Measurements from ENCODE around the gene SUCLG2. TPM values are rescaled to one million over a fixed set of nuclear protein-coding genes. Genes with fewer than 3 reads are reported as not detected.
A peak's percentile ranks its signal among the peaks of the same experiment; 100 is the strongest.

The SUCLG2 gene
- total RNA-seq, 1 donor from 2014 or later, result 63.6 TPM

- no peaks in the 10 kb centered on the region for H3K4me1 ChIP-seq
- peaks cover 13% of the 10 kb centered on the region for H3K36me3 Mint-ChIP-seq
- no peak overlapping the region for H3K9ac ChIP-seq
- no peaks in the 10 kb centered on the region for H3K9me3 ChIP-seq (ENCODE audit: low read depth)
- no peaks in the 10 kb centered on the region for H3K27me3 Mint-ChIP-seq (ENCODE audit: insufficient read depth, low read depth)
- H3K4me2 ChIP-seq, result no peak overlapping the region
- H3K27ac Mint-ChIP-seq, result no peak overlapping the region
- no peaks in the 10 kb centered on the region for H3K79me2 ChIP-seq (ENCODE audit: low read depth)
- H3K27ac ChIP-seq, result no peak overlapping the region
- TF ChIP-seq EZH2phosphoT487 (IDR thresholded peaks at IDR 0.05), result no peak
- no peak for TF ChIP-seq EZH2 (IDR thresholded peaks at IDR 0.05)
- TF ChIP-seq CTCF (IDR thresholded peaks at IDR 0.05), result no peak
- no peaks in the 10 kb centered on the region for H3K9me3 Mint-ChIP-seq
- H3K36me3 ChIP-seq, result no peaks in the 10 kb centered on the region
- H3K4me3 Mint-ChIP-seq, result no peak overlapping the region
- no peaks in the 10 kb centered on the region for H4K20me1 ChIP-seq (ENCODE audit: low read depth)
- no peaks in the 10 kb centered on the region for H3K27me3 ChIP-seq
- no peak overlapping the region for H2AFZ ChIP-seq (replicated peaks)
- H3K4me1 Mint-ChIP-seq, result peaks cover 9% of the 10 kb centered on the region
- no peak overlapping the region for H3K4me3 ChIP-seq
- DNase-seq (ENCODE audit: low spot score), result no peak
- no peaks in the 10 kb centered on the region for H3F3A ChIP-seq (ENCODE audit: low read depth)
Observed at GRCh38 chr3:67507584-67507983, 146.8 kb downstream of the SUCLG2 start.

DNA sequence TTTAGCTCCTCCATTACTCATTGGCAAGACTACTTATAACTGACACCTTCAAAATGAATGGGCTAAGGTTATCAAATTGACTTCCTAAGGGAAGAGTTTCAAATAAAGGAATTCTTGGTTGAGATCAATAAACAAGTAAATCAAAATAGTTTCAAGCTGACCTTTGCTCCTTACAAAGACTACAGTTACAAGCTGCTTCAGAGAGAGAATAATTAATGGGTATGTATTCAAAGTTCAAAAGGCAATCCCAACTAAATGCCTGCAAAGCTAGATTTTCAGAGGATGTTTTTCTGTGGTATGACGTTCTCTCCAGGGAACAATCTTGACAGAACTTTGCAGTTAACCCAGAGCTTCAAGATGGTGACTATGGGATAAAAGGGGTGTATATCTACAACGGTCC, 153.7 kb downstream of the SUCLG2 start:
- no peak for DNase-seq (ENCODE audit: low spot score)

GRCh38 chr3:67497746-67498145, 156.7 kb downstream of the SUCLG2 start:
- H3K4me3 Mint-ChIP-seq, result no peak overlapping the region
- H3K4me3 ChIP-seq, result no peak overlapping the region
- peaks cover 2% of the 10 kb centered on the region for H3K27me3 Mint-ChIP-seq (ENCODE audit: insufficient read depth, low read depth)
- no peaks in the 10 kb centered on the region for H3K27me3 ChIP-seq
- no peaks in the 10 kb centered on the region for H3K79me2 ChIP-seq (ENCODE audit: low read depth)
- no peaks in the 10 kb centered on the region for H3K9me3 Mint-ChIP-seq
- H3K27ac ChIP-seq, result no peak overlapping the region
- H3K4me1 Mint-ChIP-seq, result peaks cover 5% of the 10 kb centered on the region
- no peaks in the 10 kb centered on the region for H4K20me1 ChIP-seq (ENCODE audit: low read depth)
- H2AFZ ChIP-seq (replicated peaks), result no peak overlapping the region
- peaks cover 9% of the 10 kb centered on the region for H3F3A ChIP-seq (ENCODE audit: low read depth)
- no peak overlapping the region for H3K9ac ChIP-seq
- H3K27ac Mint-ChIP-seq, result no peak overlapping the region
- no peak for DNase-seq (ENCODE audit: low spot score)
- peaks cover 14% of the 10 kb centered on the region for H3K4me1 ChIP-seq
- H3K4me2 ChIP-seq, result no peak overlapping the region
- no peaks in the 10 kb centered on the region for H3K36me3 ChIP-seq
- peaks cover 8% of the 10 kb centered on the region for H3K36me3 Mint-ChIP-seq
- TF ChIP-seq CTCF (IDR thresholded peaks at IDR 0.05) (no peak), EZH2phosphoT487 (IDR thresholded peaks at IDR 0.05) (no peak), EZH2 (IDR thresholded peaks at IDR 0.05) (no peak)
- H3K9me3 ChIP-seq (ENCODE audit: low read depth), result no peaks in the 10 kb centered on the region

More for the DNA sequence above, 153.7 kb downstream of the SUCLG2 start:
- H3K9ac ChIP-seq, result no peak overlapping the region
- Mint-ChIP-seq H3K9me3 (no peaks in the 10 kb centered on the region), H3K36me3 (peaks cover 8% of the 10 kb centered on the region), H3K4me1 (peaks cover 14% of the 10 kb centered on the region), H3K27ac (no peak overlapping the region), H3K4me3 (no peak overlapping the region), H3K27me3 (ENCODE audit: insufficient read depth, low read depth) (no peaks in the 10 kb centered on the region)
- H3F3A ChIP-seq (ENCODE audit: low read depth), result peaks cover 9% of the 10 kb centered on the region
- H4K20me1 ChIP-seq (ENCODE audit: low read depth), result no peaks in the 10 kb centered on the region
- H3K27me3 ChIP-seq, result no peaks in the 10 kb centered on the region
- H3K4me3 ChIP-seq, result no peak overlapping the region
- peak overlapping the region; percentile 64 for H3K27ac ChIP-seq
- H2AFZ ChIP-seq (replicated peaks), result no peak overlapping the region
- H3K36me3 ChIP-seq, result no peaks in the 10 kb centered on the region
- no peaks in the 10 kb centered on the region for H3K9me3 ChIP-seq (ENCODE audit: low read depth)
- no peak overlapping the region for H3K4me2 ChIP-seq
- H3K79me2 ChIP-seq (ENCODE audit: low read depth), result no peaks in the 10 kb centered on the region
- TF ChIP-seq CTCF (IDR thresholded peaks at IDR 0.05) (no peak), EZH2phosphoT487 (IDR thresholded peaks at IDR 0.05) (no peak), EZH2 (IDR thresholded peaks at IDR 0.05) (no peak)
- H3K4me1 ChIP-seq, result peaks cover 14% of the 10 kb centered on the region
